ENCODE results near the gene TTR.

- no peak for TF ChIP-seq CTCF (conservative IDR thresholded peaks at IDR 0.05)
- no peak for TF ChIP-seq ZFX (IDR thresholded peaks at IDR 0.05)
Measured at GRCh38 chr18:31546476-31546875, 45.2 kb upstream of the TTR start.
